ENCODE measurements around the gene TNFAIP2. TPM values are rescaled to one million over a fixed set of nuclear protein-coding genes. Genes with fewer than 3 reads are reported as not detected.
"Not testable (repeated sequence)": the region's sequence is repeated elsewhere in the genome, so short reads cannot be mapped to it uniquely, and the experiment has no call there.

Gene TNFAIP2
- total RNA-seq, 1 donor from 2014 or later: 41.3 TPM

DNA sequence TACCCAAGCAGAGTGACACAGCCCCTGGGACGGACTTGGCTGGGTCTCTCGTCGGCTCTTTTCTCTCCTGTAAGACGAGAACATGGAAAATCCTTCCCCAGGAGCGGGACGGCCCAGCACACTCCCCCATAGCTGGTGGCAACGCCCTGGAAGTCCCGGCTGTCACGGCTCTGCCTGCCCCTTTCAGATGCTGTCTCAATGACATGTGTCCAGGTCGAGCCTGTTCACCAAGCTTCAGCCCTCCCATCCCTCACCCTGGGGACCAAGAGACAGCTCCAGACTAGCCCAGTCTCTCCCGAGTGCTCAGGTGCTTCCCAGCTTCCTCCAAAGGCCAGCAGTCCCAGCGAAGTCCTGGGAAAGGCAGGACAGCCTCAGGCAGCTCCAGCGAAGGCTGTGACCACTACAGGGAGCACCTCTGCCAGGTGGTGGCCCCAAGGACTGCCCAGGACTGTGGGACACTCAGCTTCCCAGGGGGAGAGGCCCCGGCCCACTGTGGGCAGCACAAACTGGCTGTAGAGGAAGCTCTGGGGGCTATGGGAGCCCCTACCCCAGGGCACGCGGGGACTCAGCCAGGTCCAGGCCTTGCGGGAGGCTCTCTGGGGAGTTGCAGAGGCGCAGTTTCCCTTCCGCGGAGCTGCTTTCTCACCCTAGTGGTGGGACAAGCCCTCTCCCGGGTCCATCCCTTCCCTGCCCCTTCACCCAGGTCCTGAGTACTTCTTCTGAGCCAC lies 33.6 kb downstream of the TNFAIP2 start:
- DNase-seq: no peak

DNA sequence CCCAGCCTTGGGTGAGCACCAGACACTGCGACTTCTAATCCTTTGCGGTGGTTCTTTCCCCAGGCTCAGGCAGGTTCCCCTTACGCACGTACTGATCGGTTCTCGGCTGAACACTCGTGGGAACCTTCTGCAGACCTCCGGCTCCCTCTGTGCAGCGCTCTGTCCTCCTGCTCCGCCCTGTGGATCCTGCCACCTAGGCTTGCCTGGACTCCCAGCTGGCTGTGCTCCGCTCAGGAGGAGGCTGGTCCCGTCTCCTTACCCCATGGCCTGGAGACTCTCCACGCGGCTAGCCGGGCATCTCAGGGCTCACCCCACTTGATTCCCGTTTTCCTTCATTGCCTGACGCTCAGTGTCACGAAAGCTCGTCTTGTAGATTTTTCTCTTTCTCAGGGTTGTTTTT lies 34.7 kb downstream of the TNFAIP2 start:
- DNase-seq: no peak

DNA sequence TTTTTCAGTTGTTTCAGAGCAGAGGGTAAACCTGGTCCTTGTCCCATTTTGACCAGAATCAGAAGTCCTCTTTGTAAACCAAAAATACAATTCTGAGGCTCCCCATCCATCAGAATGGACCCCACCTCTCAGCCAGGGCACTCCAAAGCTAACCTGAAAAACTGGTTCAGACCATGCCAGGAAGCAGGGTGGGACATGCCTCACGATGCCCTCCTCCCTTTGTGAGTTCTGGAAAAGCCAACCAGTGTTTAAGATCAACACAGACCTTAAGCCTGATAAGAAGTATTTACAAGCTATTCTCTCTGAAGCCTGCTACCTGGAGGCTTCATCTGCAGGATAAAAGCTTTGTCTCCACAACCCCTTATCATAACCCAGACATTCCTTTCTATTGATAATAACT lies 35.4 kb downstream of the TNFAIP2 start:
- DNase-seq: no peak

DNA sequence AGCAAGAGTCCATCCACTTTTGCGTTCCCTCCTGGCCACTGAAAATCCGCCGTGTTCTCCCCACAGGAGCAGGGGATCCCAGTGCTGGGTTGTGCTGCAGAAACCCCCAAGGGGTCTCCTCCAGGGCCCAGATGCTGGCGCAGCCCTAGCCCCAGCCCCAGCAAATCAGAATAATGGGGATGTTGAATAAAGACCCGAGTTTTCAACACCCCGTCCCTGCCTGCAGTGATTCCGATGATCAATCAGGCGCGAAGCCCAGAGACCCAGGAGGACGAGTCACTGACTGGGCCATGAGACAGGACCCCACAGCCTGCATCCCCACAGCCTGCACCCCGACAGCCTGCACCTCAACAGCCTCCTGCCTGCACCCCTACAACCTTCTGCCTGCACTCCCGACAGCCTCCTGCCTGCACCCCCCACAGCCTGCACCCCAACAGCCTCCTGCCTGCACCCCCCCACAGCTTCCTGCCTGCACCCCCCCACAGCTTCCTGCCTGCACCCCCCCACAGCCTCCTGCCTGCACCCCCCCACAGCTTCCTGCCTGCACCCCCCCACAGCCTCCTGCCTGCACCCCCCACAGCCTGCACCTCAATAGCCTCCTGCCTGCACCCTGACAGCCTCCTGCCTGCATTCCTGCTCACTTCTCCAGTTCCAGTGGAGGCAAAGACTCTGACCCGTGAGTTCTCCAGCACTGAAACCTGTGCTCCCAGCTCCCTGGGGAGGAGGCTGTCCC lies 37.2 kb downstream of the TNFAIP2 start:
- no peak for DNase-seq

DNA sequence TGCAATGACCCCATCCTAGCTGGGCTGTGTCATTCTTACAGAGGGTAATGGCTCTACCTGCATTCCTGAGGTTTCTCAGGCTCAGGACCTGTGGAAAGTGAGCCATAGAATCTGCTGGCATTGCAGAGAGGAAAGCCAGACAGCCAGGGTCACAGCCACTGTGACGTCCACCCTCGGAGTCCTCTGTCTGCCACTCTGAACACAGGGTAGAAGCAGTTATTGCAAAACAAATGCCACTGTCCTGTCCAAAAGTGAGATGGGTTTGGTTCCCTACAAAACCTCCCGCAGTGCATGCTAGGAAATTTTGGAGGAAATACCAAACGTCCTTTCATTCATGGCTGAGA lies 37.8 kb downstream of the TNFAIP2 start:
- no peak for DNase-seq

DNA sequence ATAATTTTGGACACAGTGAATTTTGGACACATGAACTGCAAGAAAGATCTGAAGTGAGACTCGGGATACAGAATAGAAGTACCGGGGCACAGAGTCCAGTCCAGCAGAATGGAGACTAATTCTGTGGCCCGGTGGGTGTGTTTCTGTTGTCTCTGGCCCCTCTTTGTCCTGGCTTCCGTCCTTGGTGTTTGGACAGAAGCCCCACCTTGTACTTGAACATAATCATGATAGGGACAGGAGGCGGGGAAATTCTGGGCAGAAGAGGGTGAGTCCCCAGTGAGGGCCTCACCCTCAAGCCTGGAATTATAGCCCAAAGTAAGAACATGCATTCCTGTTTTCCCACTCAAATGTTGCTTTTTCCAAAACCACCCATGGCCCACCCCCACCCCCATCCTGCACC lies 39.9 kb downstream of the TNFAIP2 start:
- no peak for DNase-seq

DNA sequence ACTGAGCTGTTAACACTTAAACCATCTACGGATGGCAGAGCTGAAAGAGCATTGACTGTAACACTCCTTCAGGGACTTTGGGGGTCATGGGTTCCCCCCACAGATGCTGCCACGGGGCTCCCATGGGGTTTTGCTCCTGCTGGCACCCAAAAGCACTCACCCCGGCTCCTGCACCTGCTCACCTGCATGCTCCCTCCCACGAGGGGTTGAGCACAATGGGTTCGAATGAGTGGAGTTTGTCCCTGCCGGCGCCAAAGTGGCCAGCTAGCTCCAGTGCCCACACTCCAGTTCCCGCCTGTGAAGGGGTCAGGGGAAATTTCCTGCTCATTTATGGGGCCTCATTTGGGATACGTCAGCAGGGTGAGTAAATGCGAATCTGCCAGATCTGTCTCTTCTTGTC lies 40.7 kb downstream of the TNFAIP2 start:
- DNase-seq: no peak

DNA sequence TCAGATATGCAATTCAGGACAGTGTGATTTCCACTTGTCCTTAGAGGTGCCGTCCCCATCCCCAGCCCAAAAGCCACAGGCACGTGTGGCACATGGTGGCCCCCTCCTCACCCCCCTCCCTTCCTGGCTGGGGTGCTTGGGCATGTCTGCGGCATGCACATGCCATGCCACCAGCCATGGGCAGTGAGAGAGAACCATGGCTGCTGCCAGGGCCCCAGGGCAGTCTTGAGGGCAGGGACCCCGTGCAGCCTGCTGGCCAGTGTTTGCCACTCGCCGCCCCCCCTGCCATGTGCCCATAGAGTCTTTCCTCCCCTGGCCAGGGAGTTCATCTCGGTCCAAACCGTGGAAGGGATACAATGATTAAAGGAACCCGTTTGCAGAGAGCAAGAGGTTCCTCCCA lies 41.5 kb downstream of the TNFAIP2 start:
- no peak for DNase-seq

DNA sequence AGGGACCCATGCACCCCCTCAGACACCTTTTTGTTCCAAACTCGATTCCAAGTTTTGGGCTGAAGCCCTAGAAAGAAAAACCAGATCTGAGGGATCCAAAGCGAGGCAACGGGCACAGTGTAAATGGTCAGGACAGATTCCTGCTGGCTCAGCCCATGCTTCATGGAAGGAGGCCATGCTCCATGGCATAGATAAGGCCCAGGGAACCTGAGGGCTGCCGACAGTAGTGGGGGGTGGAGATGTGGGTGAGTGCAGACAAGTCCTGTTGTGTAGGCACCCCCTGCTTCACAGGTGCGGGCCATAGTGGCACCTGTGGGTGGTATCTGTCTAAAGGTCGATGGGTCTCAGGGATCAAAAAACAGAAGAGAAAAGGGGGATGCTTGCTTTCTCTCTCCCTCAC lies 42.1 kb downstream of the TNFAIP2 start:
- DNase-seq: no peak

DNA sequence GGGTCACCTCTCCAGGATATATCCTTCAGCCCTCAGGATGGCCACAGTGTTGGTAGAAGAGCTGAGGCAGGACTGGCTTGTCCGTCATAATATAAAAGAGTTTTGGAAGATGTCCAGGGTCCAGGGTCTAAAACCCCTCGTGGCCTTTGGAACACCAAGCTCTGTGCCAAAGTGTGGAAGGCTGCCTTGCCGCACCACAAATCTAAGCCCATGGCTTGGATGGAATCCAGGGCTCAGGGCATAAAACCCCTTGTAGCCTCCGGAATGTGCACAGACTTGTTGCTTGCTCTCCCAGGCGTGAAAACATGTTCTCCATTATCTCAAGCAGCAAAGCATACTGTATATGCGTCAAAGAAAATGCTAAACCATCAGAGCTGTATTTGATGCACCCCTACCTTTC lies 46.7 kb downstream of the TNFAIP2 start:
- DNase-seq: no peak

DNA sequence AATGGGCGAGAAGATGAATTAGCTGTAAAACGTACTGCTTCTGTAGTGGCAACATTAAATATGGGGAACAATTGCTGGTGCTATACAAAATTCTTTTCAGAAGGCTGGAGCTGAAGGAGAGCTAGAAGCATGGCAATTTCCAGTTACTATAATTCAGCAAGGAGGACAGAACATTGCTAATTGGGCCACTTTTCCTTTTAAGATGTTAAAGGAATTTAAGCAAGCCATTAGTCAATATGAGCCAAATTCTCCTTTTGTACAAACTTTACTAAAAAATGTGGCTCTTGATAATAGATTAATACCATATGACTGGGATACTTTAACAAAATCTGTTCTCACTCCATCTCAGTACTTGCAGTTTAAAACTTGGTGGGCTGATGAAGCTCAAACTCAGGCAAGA lies 47.9 kb downstream of the TNFAIP2 start:
- DNase-seq: not testable (repeated sequence)

DNA sequence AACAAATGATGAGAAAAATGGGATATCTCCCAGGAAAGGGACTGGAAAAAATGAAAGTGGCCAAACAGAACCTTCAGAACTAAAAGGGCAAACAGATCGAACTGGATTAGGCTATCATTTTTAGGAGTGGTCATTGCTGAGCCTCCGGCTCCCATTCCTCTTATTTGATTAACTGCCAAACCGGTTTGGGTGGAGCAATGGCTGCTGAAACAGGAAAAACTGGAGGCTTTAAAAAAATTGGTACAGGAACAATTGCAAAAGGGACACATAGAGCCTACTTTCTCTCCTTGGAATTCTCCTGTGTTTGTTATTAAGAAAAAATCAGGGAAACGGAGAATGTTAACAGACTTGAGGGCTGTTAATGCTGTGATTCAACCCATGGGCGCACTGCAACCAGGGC lies 49.7 kb downstream of the TNFAIP2 start:
- no peak for DNase-seq

DNA sequence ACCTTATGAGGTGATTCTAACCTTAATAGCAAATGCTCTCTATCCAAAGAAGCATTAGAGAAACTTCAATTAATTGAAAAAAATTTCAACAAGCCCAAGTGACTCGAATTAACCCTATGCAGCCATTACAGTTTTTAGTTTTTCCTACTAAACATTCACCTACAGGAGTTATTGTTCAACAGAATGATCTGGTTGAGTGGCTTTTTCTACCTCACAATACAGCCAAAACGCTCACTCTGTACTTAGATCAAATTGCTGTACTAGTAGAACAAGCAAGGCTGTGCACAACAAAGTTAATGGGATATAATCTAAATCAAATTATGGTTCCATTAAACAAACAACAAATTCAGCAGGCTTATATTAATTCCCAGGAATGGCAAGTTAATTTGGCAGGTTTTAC lies 50.6 kb downstream of the TNFAIP2 start:
- not testable (repeated sequence) for DNase-seq

DNA sequence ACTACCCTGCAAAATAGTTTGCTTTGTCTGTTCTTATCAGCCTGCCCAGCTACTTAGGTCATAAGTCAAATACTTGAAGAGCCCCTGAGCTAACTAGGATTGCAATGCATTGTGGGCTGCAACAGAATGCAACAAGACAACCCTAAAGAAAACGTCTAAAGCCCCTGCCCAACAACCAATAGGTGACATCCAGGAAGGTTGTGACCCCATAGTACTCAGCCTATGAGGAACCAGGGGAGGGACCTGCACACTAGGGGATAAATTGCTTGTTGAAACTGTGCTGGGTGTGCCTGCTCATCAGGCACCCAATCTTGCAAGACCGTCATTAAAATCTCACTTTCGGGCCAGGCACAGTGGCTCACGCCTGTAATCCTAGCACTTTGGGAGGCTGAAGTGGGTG lies 52.9 kb downstream of the TNFAIP2 start:
- DNase-seq: not testable (repeated sequence)

DNA sequence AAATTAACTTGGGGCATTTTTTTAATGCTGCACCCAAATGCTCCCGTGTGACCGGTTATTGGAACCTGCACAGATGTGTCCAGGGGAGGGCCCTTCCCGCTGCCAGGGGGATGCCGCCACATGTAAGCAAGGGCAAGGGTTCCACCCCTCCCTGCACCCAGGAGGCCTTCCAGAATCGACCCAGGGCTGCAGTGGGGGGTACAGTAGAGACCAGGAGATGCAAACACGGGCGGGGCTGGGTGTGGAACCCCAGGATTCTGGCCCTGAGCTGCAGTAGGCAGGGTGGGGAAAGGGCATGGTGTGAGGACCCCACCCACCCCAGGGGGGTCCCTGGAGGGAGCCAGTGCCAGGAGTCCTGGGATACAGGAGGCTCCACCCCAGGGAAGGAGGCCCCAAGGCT lies 54.1 kb downstream of the TNFAIP2 start:
- DNase-seq: no peak

DNA sequence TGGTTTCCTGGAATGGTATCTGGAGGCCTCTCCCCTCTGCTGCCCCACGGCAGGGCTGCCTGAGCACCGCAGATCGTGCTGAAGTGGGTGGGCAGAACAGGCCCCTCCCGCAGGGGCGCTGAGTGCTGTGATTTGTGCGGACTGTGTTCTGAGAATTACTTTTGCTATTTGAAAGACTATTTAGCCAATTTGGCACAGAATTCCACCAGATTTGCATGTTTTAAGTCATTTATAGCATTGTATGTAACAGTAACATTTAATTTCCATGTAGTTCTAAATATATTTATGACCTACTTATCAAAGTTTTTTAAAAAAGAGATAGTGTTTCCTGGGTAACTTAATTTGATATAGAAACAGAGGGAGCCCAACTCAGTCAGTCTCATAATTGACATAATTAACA lies 55.3 kb downstream of the TNFAIP2 start:
- DNase-seq: no peak

DNA sequence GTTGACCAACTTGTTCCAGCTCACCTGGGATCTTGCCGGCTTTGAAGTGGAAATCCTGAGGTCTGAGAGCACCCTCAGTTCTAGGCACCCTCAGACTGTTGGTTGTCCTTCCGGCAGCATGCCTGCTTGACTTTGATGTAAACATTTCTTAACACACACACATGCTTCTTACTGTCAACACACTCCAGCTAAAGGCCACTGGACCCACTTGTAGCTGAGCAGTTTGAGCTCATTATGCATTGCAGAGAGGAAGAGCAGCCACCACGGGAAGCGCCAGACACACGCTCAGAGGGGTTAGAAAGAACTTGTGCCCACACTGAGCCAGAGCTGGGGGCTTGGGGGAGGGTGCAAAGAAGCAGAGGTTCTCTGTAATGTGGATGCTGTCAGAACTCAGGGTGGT lies 55.8 kb downstream of the TNFAIP2 start:
- no peak for DNase-seq

DNA sequence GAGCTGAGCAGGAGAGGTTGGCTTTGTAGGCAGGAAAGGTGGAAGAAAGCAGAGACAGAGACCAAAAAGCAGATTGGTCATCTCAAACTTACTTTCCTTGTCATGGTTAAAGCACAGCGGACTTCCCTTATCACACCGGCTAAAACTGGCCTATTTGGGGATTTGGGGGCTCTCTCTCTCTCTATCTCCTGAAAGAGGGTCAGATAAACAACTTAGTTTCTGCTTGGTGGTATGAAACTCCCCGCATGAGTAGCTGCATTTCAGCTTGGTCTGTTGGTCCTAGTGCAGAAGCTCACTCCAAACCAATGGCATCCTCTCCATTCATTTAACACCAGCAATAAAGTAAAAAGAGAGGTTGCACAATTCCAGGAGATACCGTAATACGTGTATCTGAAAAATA lies 57.1 kb downstream of the TNFAIP2 start:
- no peak for DNase-seq

DNA sequence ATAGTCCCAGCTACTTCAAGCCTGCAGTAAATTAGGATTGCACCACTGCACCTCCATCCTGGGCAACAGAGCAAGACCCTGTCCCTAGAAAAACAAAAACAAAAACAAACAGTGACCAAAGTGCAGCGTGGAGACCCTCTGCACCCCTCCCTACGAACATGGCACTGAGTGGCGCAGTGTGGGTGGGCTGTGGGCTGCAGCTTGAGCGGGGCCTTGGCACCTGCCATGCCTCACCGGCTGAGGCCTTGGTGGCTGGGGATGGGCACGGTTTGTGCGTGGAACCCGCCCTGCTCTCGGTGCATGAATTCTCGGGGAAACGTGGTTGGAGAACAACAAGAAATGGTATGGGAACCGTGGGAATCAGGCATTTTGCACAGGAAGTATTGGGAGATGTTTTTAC lies 60.8 kb downstream of the TNFAIP2 start:
- no peak for DNase-seq

DNA sequence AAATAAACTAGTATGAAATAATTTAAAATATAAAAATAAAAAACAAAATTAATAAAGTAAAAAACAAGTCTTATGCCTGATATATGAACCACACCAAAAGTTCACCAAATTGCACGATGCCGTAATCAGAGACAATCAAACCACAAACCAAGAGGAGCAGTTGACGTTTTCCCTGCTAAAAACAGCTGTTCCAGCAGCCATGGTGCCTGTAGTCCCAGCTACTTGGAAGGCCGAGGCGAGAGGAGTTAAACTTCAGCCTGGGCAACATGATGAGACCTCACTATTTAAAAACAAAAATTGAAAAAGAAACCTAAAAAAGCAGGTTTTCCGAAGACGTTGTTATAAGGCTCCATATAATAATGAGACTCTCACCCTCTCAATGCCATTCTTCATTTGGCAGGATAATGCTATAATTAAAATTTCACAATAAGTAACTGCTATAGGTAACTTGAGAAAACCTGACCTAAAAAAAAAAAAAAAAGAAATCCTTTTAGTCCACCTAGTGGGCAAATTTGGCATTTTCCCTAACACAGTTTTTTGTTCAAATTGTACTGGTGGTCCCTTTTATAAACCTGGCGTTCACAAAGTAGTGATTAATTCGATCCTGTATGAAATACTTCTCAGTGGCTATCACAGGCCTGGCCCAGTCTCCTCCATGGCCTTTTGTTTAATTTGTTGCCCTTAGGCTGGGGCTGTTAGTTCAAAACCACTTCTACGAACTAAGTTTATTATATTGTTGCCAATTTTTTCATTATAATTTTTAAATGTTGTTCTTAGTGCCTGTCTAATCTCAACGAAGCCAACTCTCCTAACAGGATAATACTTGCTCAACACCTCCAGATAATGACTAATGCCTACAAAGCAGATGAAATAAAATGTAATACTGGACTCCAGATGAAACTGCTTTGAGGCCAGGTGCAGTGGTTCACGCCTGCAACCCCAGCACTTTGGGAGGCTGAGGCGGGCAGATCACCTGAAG lies 62.1 kb downstream of the TNFAIP2 start:
- no peak for DNase-seq

DNA sequence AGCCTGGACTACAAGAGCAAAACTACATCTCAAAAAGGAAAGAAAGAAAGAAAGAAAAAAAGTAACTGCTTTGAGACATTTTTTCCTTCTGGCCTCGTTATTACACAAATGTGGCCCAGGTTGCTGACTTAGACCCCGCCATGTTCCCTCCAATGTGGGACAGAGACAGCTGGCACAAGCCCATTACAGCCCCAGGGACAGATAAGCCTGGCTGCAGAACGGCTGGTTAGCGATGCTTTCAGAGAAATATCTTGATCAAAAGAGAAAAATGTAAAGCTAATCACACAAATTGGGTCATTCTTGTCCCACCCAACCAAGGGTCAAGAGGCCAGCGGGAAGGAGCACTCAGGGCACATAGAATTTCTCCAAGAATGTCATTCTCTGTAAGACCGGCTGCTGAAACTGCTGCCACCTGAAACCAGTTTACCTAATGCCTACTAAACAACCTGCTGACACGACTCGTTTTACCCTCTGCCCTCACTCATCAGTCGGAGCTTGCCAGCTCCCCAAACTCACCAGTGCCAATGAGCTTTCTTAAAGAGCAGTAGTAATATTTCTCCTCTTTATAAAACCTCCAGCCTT lies 63.1 kb downstream of the TNFAIP2 start:
- DNase-seq: no peak

Measured in skin of body (tissue), 2 donors.